GM19468 (cell line): ENCODE results near the gene ASB2.

Experiments
- ATAC-seq: cut with Tn5 transposase; IDR thresholded peaks from one replicate; pipeline ENCODE4 v1.9.1; 2021; ENCODE audit warnings: mild to moderate bottlenecking, moderate library complexity, moderate number of reproducible peaks; ENCODE audit not compliant: unreplicated experiment; ENCODE audit errors: extremely low read depth

Gene ASB2

GRCh38 chr14:94001501-94002396 lies 25.4 kb upstream of the ASB2 start:
- ATAC-seq = no peak

GRCh38 chr14:94001016-94001415 lies 24.6 kb upstream of the ASB2 start:
- ATAC-seq = no peak

GRCh38 chr14:94000267-94000666 lies 23.9 kb upstream of the ASB2 start:
- ATAC-seq = no peak

GRCh38 chr14:93999573-93999972 lies 23.2 kb upstream of the ASB2 start:
- ATAC-seq = no peak

- ATAC-seq = no peak
Observed at GRCh38 chr14:93998871-93999403, 22.6 kb upstream of the ASB2 start.

GRCh38 chr14:93997916-93998870 lies 21.8 kb upstream of the ASB2 start:
- no peak for ATAC-seq

GRCh38 chr14:93997082-93997481 lies 20.7 kb upstream of the ASB2 start, which contains the start of gene CCDC197:
CCDC197 (plus strand) TSS chr14:93997301; CDS start chr14:93998132, 831 bp downstream.
- no peak for ATAC-seq

GRCh38 chr14:93996130-93996695 lies 19.8 kb upstream of the ASB2 start:
- ATAC-seq = no peak

- no peak for ATAC-seq
Observed at GRCh38 chr14:93994919-93995682, 18.7 kb upstream of the ASB2 start.

- ATAC-seq = no peak
Observed at GRCh38 chr14:93993382-93993781, 17.0 kb upstream of the ASB2 start.

GRCh38 chr14:93991649-93992048 lies 15.3 kb upstream of the ASB2 start:
- ATAC-seq = no peak

GRCh38 chr14:93991212-93991611 lies 14.8 kb upstream of the ASB2 start:
- ATAC-seq = no peak

GRCh38 chr14:93989939-93990338 lies 13.6 kb upstream of the ASB2 start:
- ATAC-seq = no peak

GRCh38 chr14:93987815-93988476 lies 11.6 kb upstream of the ASB2 start:
- ATAC-seq = no peak

- no peak for ATAC-seq
Observed at GRCh38 chr14:93987376-93987775, 11.0 kb upstream of the ASB2 start.

- no peak for ATAC-seq
Observed at GRCh38 chr14:93986955-93987354, 10.6 kb upstream of the ASB2 start.

GRCh38 chr14:93984987-93985410 lies 8.6 kb upstream of the ASB2 start:
- no peak for ATAC-seq

GRCh38 chr14:93984070-93984469 lies 7.7 kb upstream of the ASB2 start:
- ATAC-seq = no peak
